H1 (cell line): ENCODE data around the gene LPXN. TPM values are rescaled to one million over a fixed set of nuclear protein-coding genes. Genes with fewer than 3 reads are reported as not detected.

ENCODE experiments used
- ASH2L ChIP-seq: fragments of 200-600, 300-600 bp; sonication (generic); IDR thresholded peaks from one replicate; pipeline ENCODE4 v1.7.1; 2017; ENCODE audit warnings: low read length
- BACH1 ChIP-seq: IDR thresholded peaks from 2 replicates; pipeline ENCODE4 v1.6.1; 2012; ENCODE audit warnings: low read length, improper control_type of control experiment
- BRCA1 ChIP-seq: IDR thresholded peaks from 2 replicates; pipeline ENCODE4 v1.6.1; 2012; ENCODE audit warnings: low read depth, low read length, improper control_type of control experiment
- CBX5 ChIP-seq: fragments of 300-800, 300-1000 bp; sonication (generic); IDR thresholded peaks from 2 replicates; pipeline ENCODE4 v1.7.1; 2016; ENCODE audit warnings: antibody characterized with exemption, low read length, low read depth
- E2F6 ChIP-seq: IDR thresholded peaks from 2 replicates; pipeline ENCODE4 v1.6.1; 2012; ENCODE audit warnings: inconsistent platforms
- POU5F1 ChIP-seq: IDR thresholded peaks from 2 replicates; pipeline ENCODE4 v1.6.1; 2011; ENCODE audit warnings: low read depth, mild to moderate bottlenecking, low read length, moderate library complexity
- TAF7 ChIP-seq: optimal IDR thresholded peaks from 2 replicates; pipeline ENCODE3; 2011; ENCODE audit warnings: low read depth, mild to moderate bottlenecking, inconsistent platforms, low read length, moderate library complexity, borderline replicate concordance
- TCF12 ChIP-seq: IDR thresholded peaks from 2 replicates; pipeline ENCODE4 v1.6.1; 2011; ENCODE audit warnings: low read depth, mild to moderate bottlenecking, low read length
- polyA plus RNA-seq, 7 experiments: library from polyadenylated mRNA; depleted of rRNA in 3 of 7; stranded (reverse) in 5 of 7; unstranded in 2 of 7; fragments of >200 nt in 5 of 7; fragments of 200-250 nt in 2 of 7; gene quantifications; 1 replicate in 5 of 7; 2 replicates in 1 of 7; 4 replicates in 1 of 7; pipeline versions ENCODE4 v1.2.1 to v1.2.3, GENCODE V29; 2011 to 2013; ENCODE audit warnings: missing spikeins in 2 of 7, mixed read lengths in 2 of 7
- total RNA-seq: library from RNA; stranded (reverse); fragmentation: NEBNext Ultra II Directional; extraction: Animal tissue kit (Norgen Biotek cat#: 25700); gene quantifications from 2 replicates; pipeline ENCODE4 v1.2.1, GENCODE V29; 2021

The LPXN gene
- total and polyA plus RNA-seq, 2 of the 8 experiments (the other 6 are each of a cell fraction or from before 2014, with no cell fraction given) = 1.4 to 2.7 TPM

DNA sequence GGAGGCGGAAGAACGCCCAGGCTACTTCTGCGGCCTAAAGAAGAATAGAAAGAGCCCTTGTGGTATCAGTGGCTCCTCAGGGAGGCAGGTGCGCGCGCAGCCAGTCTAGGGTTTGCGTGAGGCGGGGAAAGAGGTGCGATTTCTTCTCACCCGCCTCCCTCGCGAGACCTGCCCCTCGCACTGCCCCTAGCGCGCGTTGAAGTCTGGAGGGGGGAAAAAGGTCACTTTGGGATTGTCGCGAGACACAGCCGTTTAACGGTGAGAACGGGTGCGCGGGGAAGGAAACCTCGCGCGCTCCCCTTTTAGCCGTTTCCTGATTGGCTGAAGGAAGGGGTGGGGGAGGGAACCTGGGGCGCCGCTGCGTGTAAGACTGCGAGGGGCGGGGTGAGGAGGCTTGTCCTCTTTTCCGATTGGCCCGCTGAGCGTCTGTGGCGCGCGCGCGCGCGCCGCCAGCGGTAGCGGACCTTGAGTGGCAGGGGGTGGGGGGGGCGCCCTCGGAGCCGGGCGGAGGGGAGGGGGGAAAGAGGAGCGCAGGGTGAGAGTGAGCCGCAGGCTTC lies 3.1 kb upstream of the LPXN start, which contains the start of gene ZFP91 (continued):
- TF ChIP-seq BACH1 (peak; percentile 51; the same call in 1 of the 2 replicates), E2F6 (peak; percentile 66), POU5F1 (no peak), BRCA1 (peak; percentile 92), CBX5 (no peak), TAF7 (peak; percentile 77), TCF12 (no peak), ASH2L (no peak)
